HG03280 (cell line): ENCODE results near the gene TRIP12.
"Not testable (repeated sequence)": the region's sequence is repeated elsewhere in the genome, so short reads cannot be mapped to it uniquely, and the experiment has no call there.

Source experiments
- ATAC-seq: cut with Tn5 transposase; IDR thresholded peaks from one replicate; pipeline ENCODE4 v1.9.1; 2021; ENCODE audit warnings: mild to moderate bottlenecking, moderate library complexity; ENCODE audit not compliant: unreplicated experiment

TRIP12 gene

GRCh38 chr2:229921892-229922448, at the start of gene TRIP12:
Gene TRIP12 (minus strand): TSS chr2:229922009. CDS start chr2:229880079, 41,930 bp downstream.
- peak; percentile 69 for ATAC-seq

GRCh38 chr2:229971298-229971790, 49.5 kb upstream of the TRIP12 start:
- no peak for ATAC-seq

GRCh38 chr2:229970406-229970805, 48.6 kb upstream of the TRIP12 start:
- ATAC-seq: no peak

- ATAC-seq: no peak
These were observed 48.1 kb upstream of the TRIP12 start for GRCh38 chr2:229969921-229970320.

GRCh38 chr2:229963596-229963995, 41.8 kb upstream of the TRIP12 start:
- not testable (repeated sequence) for ATAC-seq

- ATAC-seq: no peak
These were observed 34.7 kb upstream of the TRIP12 start for GRCh38 chr2:229956491-229956890.

- ATAC-seq: no peak
These were observed 33.9 kb upstream of the TRIP12 start for GRCh38 chr2:229955663-229956062.

- ATAC-seq: no peak
These were observed 30.5 kb upstream of the TRIP12 start for GRCh38 chr2:229952256-229952835.

GRCh38 chr2:229947544-229947943, 25.7 kb upstream of the TRIP12 start:
- ATAC-seq: no peak

GRCh38 chr2:229945975-229946374, 24.2 kb upstream of the TRIP12 start:
- ATAC-seq: no peak

GRCh38 chr2:229943770-229944449, 22.1 kb upstream of the TRIP12 start:
- no peak for ATAC-seq

GRCh38 chr2:229943171-229943570, 21.4 kb upstream of the TRIP12 start:
- ATAC-seq: no peak

GRCh38 chr2:229942671-229943070, 20.9 kb upstream of the TRIP12 start:
- no peak for ATAC-seq

GRCh38 chr2:229937537-229937936, 15.7 kb upstream of the TRIP12 start:
- no peak for ATAC-seq

- no peak for ATAC-seq
These were observed 9.4 kb upstream of the TRIP12 start for GRCh38 chr2:229931241-229931640.

GRCh38 chr2:229930656-229931055, 8.8 kb upstream of the TRIP12 start:
- ATAC-seq: no peak

- no peak for ATAC-seq
These were observed 6.1 kb upstream of the TRIP12 start for GRCh38 chr2:229927817-229928321.

- ATAC-seq: no peak
These were observed 3.4 kb upstream of the TRIP12 start for GRCh38 chr2:229925201-229925600.

GRCh38 chr2:229924541-229924940, 2.7 kb upstream of the TRIP12 start:
- ATAC-seq: not testable (repeated sequence)

- ATAC-seq: peak; percentile 67
These were observed 909 bp upstream of the TRIP12 start, which contains the start of gene FBXO36 for GRCh38 chr2:229922449-229923386. Gene FBXO36 (plus strand): TSS chr2:229922503. CDS start chr2:229922514, 11 bp downstream.
